ENCODE results near the gene B3GNT2. TPM values are rescaled to one million over a fixed set of nuclear protein-coding genes. Genes with fewer than 3 reads are reported as not detected.

B3GNT2 gene
- total RNA-seq, 1 donor from 2014 or later, result 23.8 TPM

DNA sequence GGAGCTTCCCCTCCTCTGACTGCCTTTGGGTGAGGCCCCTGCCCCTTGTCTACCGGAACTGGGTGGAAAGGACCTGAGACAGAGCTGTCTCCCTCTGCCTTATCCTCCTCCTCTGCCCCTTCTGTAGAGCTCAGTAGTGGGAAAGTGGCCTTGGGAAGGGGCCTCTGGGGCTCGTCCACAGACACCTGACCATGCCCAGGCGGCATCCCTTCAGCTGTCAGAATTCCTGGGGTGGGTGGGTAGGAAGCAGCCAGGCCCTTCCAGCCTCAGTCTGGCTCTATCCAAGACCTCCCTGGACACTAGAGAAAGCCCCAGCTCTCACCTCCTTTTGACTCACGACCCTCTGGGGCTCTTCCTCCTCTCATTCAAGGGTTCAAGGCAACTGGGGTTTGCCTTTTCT is 35.6 kb downstream of the B3GNT2 start:
- H3K27ac Mint-ChIP-seq (ENCODE audit: unreplicated experiment), result no peak overlapping the region
- no peak overlapping the region for H3K4me3 Mint-ChIP-seq (ENCODE audit: unreplicated experiment)
- H3K27me3 ChIP-seq (ENCODE audit: insufficient read depth, low read length), result no peaks in the 10 kb centered on the region
- no peak for DNase-seq (ENCODE audit: low read depth)
- H3K36me3 Mint-ChIP-seq (ENCODE audit: low read depth, unreplicated experiment), result peaks cover 16% of the 10 kb centered on the region
- H3K9me3 Mint-ChIP-seq (ENCODE audit: unreplicated experiment), result no peaks in the 10 kb centered on the region
- H3K79me2 ChIP-seq (ENCODE audit: insufficient read depth, low read length), result no peaks in the 10 kb centered on the region
- no peak overlapping the region for H3K9ac ChIP-seq (ENCODE audit: low read length)
- H3K4me2 ChIP-seq (ENCODE audit: low read length), result no peak overlapping the region
- H3K27me3 Mint-ChIP-seq (ENCODE audit: low read depth, unreplicated experiment), result no peaks in the 10 kb centered on the region
- no peak overlapping the region for H2AFZ ChIP-seq (ENCODE audit: low read depth, low read length)
- TF ChIP-seq EZH2 (IDR thresholded peaks at IDR 0.05; ENCODE audit: insufficient read depth, low read length), result no peak
- TF ChIP-seq, protein P1, sequence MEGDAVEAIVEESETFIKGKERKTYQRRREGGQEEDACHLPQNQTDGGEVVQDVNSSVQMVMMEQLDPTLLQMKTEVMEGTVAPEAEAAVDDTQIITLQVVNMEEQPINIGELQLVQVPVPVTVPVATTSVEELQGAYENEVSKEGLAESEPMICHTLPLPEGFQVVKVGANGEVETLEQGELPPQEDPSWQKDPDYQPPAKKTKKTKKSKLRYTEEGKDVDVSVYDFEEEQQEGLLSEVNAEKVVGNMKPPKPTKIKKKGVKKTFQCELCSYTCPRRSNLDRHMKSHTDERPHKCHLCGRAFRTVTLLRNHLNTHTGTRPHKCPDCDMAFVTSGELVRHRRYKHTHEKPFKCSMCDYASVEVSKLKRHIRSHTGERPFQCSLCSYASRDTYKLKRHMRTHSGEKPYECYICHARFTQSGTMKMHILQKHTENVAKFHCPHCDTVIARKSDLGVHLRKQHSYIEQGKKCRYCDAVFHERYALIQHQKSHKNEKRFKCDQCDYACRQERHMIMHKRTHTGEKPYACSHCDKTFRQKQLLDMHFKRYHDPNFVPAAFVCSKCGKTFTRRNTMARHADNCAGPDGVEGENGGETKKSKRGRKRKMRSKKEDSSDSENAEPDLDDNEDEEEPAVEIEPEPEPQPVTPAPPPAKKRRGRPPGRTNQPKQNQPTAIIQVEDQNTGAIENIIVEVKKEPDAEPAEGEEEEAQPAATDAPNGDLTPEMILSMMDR (IDR thresholded peaks at IDR 0.05; ENCODE audit: insufficient read depth, low read depth, low read length), result no peak
- H3K36me3 ChIP-seq (ENCODE audit: insufficient read depth, low read length), result no peaks in the 10 kb centered on the region
- peaks cover 14% of the 10 kb centered on the region for H3K4me1 Mint-ChIP-seq (ENCODE audit: low read depth, unreplicated experiment)
- no peak for FAIRE-seq
- no peaks in the 10 kb centered on the region for H3K9me3 ChIP-seq (ENCODE audit: insufficient read depth, low read depth, low read length)
- no peaks in the 10 kb centered on the region for H3K4me1 ChIP-seq (ENCODE audit: insufficient read depth, low read length)
- H3K27ac ChIP-seq (ENCODE audit: low read depth, low read length), result no peak overlapping the region
- no peak overlapping the region for H3K4me3 ChIP-seq (ENCODE audit: insufficient read depth, low read depth, low read length)
- H4K20me1 ChIP-seq (ENCODE audit: insufficient read depth, low read length), result no peaks in the 10 kb centered on the region

DNA sequence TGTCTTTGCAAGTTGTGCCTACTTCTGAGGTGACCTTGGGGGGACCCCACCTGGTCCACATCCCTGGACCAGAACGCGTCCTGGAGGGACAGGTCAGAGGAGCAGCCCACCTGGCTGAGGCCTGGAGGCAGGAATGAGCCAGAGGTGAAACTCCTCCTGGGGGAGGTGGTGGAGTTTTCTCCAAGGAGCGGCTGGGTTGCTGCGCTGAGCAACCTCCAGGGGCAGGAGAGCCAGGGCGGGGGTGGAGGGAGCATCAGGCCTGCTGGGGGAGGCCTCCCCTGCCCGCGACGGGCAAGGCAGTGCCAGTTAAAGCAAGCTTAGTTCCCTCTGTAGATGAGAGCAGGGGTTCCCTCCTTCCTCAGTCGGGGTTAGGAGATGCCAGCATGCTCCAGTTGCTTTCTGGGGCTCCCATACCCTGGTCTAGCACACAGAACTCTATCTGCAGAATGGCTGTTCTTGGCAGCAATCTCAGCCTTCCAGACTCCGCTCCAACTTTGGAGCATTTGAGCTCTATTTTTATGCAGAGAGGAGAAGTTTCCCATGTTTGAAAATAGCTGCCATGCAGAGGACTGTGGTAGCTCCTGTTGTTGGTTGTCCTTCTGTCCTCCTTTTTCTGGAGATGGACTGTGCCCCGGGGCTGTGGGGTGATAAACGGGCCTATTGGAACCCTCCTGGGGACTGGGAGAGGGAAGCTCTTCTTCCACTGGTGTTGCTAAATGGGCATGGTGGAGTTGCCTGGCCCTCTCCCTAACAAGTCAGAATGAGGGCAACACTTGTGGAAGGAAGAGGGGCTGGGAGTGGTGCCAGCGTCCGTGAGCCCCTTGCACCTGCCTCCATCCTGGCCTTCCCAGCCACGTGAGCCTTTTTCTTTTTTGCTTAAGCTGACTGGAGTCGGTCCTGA is 39.1 kb downstream of the B3GNT2 start:
- no peak overlapping the region for H3K27ac Mint-ChIP-seq (ENCODE audit: unreplicated experiment)
- Histone ChIP-seq H3K4me3 (ENCODE audit: insufficient read depth, low read depth, low read length) (no peak overlapping the region), H3K27ac (ENCODE audit: low read depth, low read length) (no peak overlapping the region), H3K9ac (ENCODE audit: low read length) (no peak overlapping the region), H3K27me3 (ENCODE audit: insufficient read depth, low read length) (no peaks in the 10 kb centered on the region), H3K36me3 (ENCODE audit: insufficient read depth, low read length) (no peaks in the 10 kb centered on the region), H3K4me2 (ENCODE audit: low read length) (no peak overlapping the region), H3K9me3 (ENCODE audit: insufficient read depth, low read depth, low read length) (no peaks in the 10 kb centered on the region), H3K79me2 (ENCODE audit: insufficient read depth, low read length) (no peaks in the 10 kb centered on the region), H4K20me1 (ENCODE audit: insufficient read depth, low read length) (no peaks in the 10 kb centered on the region), H3K4me1 (ENCODE audit: insufficient read depth, low read length) (no peaks in the 10 kb centered on the region), H2AFZ (ENCODE audit: low read depth, low read length) (no peak overlapping the region)
- H3K27me3 Mint-ChIP-seq (ENCODE audit: low read depth, unreplicated experiment), result no peaks in the 10 kb centered on the region
- peaks cover 10% of the 10 kb centered on the region for H3K36me3 Mint-ChIP-seq (ENCODE audit: low read depth, unreplicated experiment)
- FAIRE-seq (no peak), DNase-seq (ENCODE audit: low read depth) (no peak)
- peaks cover 10% of the 10 kb centered on the region for H3K4me1 Mint-ChIP-seq (ENCODE audit: low read depth, unreplicated experiment)
- no peak overlapping the region for H3K4me3 Mint-ChIP-seq (ENCODE audit: unreplicated experiment)
- H3K9me3 Mint-ChIP-seq (ENCODE audit: unreplicated experiment), result no peaks in the 10 kb centered on the region
- TF ChIP-seq, protein P1 (IDR thresholded peaks at IDR 0.05; ENCODE audit: insufficient read depth, low read depth, low read length), result no peak
- no peak for TF ChIP-seq EZH2 (IDR thresholded peaks at IDR 0.05; ENCODE audit: insufficient read depth, low read length)

DNA sequence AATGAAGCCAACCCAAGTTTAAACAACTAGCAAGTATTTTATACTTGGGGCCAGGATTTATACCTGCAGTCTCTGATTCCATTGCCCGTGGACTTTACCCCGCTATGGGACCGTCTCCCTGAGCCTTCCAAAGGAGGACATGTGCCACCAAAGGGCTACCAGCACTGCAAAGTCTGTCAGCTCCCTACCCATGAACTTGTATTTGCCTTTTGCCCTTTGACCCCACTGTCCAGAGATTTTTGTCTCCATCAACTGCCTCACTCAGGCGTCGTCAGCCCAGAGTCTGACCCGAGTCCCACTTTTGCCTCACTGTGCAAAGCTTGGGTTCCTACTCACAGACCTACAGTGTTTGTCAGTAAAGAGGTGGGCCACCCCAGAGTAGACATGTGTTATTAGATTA is 40.6 kb downstream of the B3GNT2 start:
- Mint-ChIP-seq H3K27ac (ENCODE audit: unreplicated experiment) (peak overlapping the region; percentile 69), H3K9me3 (ENCODE audit: unreplicated experiment) (no peaks in the 10 kb centered on the region), H3K4me3 (ENCODE audit: unreplicated experiment) (no peak overlapping the region), H3K27me3 (ENCODE audit: low read depth, unreplicated experiment) (no peaks in the 10 kb centered on the region), H3K4me1 (ENCODE audit: low read depth, unreplicated experiment) (peaks cover 12% of the 10 kb centered on the region), H3K36me3 (ENCODE audit: low read depth, unreplicated experiment) (peaks cover 4% of the 10 kb centered on the region)
- Histone ChIP-seq H3K79me2 (ENCODE audit: insufficient read depth, low read length) (no peaks in the 10 kb centered on the region), H3K4me3 (ENCODE audit: insufficient read depth, low read depth, low read length) (no peak overlapping the region), H3K27me3 (ENCODE audit: insufficient read depth, low read length) (no peaks in the 10 kb centered on the region), H3K9me3 (ENCODE audit: insufficient read depth, low read depth, low read length) (no peaks in the 10 kb centered on the region), H2AFZ (ENCODE audit: low read depth, low read length) (no peak overlapping the region), H3K9ac (ENCODE audit: low read length) (no peak overlapping the region), H3K4me2 (ENCODE audit: low read length) (no peak overlapping the region), H4K20me1 (ENCODE audit: insufficient read depth, low read length) (no peaks in the 10 kb centered on the region), H3K4me1 (ENCODE audit: insufficient read depth, low read length) (no peaks in the 10 kb centered on the region), H3K36me3 (ENCODE audit: insufficient read depth, low read length) (no peaks in the 10 kb centered on the region), H3K27ac (ENCODE audit: low read depth, low read length) (no peak overlapping the region)
- TF ChIP-seq EZH2 (IDR thresholded peaks at IDR 0.05; ENCODE audit: insufficient read depth, low read length), result no peak
- TF ChIP-seq, protein P1 (IDR thresholded peaks at IDR 0.05; ENCODE audit: insufficient read depth, low read depth, low read length), result no peak
- FAIRE-seq (no peak), DNase-seq (ENCODE audit: low read depth) (no peak)
